GM12872 (cell line): ENCODE data around the gene DNAH12.

Experiments
- CTCF ChIP-seq: IDR thresholded peaks from 3 replicates; pipeline ENCODE4 v1.5.1; 2011; ENCODE audit warnings: low read depth, mild to moderate bottlenecking, low read length, moderate library complexity; ENCODE audit not compliant: insufficient read depth

The DNAH12 gene

GRCh38 chr3:57556459-57557084, 12.4 kb upstream of the DNAH12 start:
- TF ChIP-seq CTCF = no peak

- TF ChIP-seq CTCF = no peak
Observed at GRCh38 chr3:57555738-57556458, 11.8 kb upstream of the DNAH12 start, which contains the start of gene PDE12. PDE12 (plus strand) TSS chr3:57556274; CDS start chr3:57556380, 106 bp downstream.

- TF ChIP-seq CTCF = no peak
Observed at GRCh38 chr3:57555306-57555705, 11.2 kb upstream of the DNAH12 start.

- TF ChIP-seq CTCF = no peak
Observed at GRCh38 chr3:57546616-57547015, 2.5 kb upstream of the DNAH12 start.

- no peak for TF ChIP-seq CTCF
Observed at GRCh38 chr3:57545636-57546268, 1.6 kb upstream of the DNAH12 start.

- TF ChIP-seq CTCF = no peak
Observed at GRCh38 chr3:57538465-57538864, 5.7 kb downstream of the DNAH12 start.

GRCh38 chr3:57530071-57530608, 14.0 kb downstream of the DNAH12 start:
- no peak for TF ChIP-seq CTCF
